Activated T-cell treated with anti-CD3 and anti-CD28 coated beads, Interleukin-2, amount 50 U/mL, for 48 hours (primary cell): ENCODE data around the gene RGS6.

Experiments used
- DNase-seq, 2 experiments: peaks; one replicate each; pipeline ENCODE4 v3.0.0-alpha.2; 2020

RGS6 gene

DNA sequence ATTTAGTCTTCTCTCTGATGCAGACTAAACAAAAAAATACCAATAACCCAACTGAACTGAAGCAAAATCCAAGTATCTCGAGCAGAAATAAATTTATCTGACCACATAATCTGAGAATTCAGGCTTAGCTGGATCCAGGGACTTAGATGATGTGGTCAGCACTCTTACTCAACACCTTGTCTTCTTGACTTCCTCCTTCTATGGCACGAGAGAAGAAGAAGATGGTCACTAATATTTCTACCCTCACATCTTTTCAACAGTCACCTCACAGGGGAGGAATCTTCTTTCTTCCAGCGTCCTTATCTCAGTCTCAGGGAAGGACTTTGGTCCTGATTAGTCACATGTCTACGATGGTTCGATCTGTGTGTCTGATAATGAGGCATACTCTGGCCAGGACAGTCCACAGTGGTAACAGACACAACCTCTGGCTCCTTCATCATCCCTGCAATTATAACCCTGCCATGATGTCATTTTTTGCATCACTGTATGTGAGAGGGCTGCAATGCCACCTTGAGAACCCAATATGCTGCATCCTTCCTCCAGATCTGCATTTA is 15.8 kb downstream of the RGS6 start:
- no peak for DNase-seq

GRCh38 chr14:71952381-71953363 is 20.4 kb downstream of the RGS6 start:
- no peak for DNase-seq

GRCh38 chr14:71956920-71957563 is 24.8 kb downstream of the RGS6 start:
- no peak for DNase-seq

- DNase-seq, result no peak
Observed at GRCh38 chr14:71959055-71959454, 26.8 kb downstream of the RGS6 start.

DNA sequence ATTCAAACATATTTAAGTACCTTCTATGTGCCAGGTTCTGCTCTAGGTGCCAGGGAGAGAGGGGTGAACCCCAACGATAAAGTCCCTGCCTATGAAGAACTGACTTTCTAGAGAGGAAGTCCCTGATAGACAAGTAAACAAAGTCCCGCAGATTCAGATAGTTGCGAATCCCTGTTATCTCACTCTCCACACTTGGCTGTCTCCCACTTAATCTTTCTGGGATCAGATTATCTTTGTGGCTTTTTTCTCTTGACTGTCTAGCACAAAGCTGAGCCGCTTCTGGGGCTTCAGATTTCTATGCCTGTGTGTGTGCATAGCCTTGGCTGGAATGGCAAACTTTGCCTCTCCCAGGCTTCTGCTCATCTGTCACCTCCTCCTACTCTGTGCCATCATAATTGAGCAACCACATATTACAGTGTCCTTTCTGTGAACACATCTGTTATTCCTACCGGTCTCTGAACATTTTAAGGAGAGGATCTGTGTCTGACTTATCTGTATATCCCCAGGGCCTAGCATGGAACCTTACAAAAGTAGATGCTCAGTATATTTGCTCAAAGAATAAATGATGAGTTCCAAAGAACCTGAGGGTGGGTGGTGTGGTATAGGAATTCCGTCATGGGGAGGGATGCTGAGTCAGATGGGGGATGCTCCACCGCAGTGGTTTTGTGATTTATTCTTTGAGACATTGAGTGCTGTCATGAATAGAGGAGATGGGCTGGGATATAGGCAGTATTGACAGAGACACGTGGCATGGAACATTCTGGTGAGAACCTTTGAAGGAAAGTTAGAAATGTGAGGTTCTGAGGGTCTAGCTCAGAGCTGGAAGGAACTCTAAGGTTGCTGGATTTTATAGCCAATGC is 28.5 kb downstream of the RGS6 start:
- DNase-seq, result no peak

- no peak for DNase-seq
Observed at GRCh38 chr14:71961972-71962371, 29.7 kb downstream of the RGS6 start.

- DNase-seq, result no peak
Observed at GRCh38 chr14:71964716-71965115, 32.5 kb downstream of the RGS6 start.

DNA sequence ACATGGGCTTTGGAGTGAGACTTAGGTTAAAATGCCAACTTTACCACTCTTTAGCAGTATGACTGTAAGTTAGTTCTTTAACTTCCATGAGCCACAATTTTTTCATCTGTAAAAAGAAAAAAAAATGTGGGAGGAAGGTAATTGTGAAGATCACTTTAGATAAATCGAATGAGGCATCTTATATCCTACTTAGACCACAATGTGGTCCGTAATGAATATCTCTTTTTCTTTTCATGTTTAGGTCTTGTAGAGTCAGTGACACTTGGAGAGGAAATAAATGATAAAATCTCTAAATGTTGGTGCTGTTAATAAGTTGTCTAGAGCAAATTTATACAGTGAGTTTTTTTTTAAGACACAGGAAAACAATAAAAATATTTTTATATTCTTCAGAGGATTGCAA is 34.3 kb downstream of the RGS6 start:
- DNase-seq, result no peak

- no peak for DNase-seq
Observed at GRCh38 chr14:71967704-71968103, 35.5 kb downstream of the RGS6 start.

DNA sequence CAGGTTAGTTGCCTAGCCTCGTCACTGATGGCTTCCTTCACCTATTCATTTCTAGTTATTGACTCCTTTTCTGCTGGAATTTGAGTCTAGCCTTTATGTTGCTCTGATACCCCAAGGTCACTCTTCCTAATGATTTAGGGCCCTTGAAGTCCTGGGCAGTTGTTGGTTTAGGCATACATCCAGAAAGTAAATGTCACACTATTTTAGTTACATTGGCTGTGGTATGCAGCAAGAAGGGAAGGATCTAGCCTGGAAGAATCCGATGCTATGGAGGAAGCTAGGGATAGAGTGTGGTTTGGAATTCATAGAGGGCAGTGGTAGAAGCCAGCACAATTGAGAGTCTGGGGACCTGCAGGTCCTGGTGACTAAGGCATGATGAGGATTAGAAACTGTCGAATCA is 38.0 kb downstream of the RGS6 start:
- DNase-seq, result no peak

- DNase-seq, result no peak
Observed at GRCh38 chr14:71985538-71986189, 53.4 kb downstream of the RGS6 start.

DNA sequence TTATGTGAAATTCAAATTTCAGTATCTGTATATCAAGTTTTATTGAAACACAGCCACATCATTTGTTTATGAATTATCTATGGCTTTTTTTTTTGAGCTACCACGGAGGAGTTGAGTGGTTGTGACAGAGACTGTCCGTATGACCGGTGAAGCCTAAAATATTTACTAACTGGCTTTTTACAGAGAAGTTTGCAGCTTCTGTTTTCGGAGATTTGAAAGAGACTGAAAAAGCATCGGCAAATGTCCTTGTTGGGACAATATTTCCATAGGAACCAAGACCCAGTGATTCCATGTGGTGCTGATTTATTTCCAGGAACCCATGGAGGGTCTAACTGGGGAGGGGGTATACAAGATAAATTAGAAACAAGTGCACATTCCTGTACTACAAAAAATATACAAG is 56.2 kb downstream of the RGS6 start:
- no peak for DNase-seq

DNA sequence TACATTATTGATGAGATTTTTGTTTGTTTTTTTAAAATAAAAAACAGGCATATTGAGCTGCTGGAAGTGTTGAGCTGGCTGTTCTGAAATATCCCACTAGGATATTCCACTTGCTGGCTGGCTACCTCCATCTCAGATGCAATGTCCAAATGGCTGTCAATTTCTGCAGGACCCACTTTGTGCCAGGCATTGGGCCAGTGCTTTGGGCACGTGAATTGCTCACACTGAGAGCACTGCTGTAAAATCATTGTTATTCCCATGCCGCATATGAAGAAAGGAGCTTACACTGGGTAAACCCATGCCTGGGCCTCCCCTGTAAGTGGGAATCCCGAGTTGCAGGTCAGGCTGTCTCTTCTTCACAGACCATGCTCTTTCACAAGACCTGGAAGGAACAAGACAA is 56.7 kb downstream of the RGS6 start:
- no peak for DNase-seq

- DNase-seq, result no peak
Observed at GRCh38 chr14:71994416-71994815, 62.2 kb downstream of the RGS6 start.

- DNase-seq, result no peak
Observed at GRCh38 chr14:71995741-71996140, 63.5 kb downstream of the RGS6 start.

DNA sequence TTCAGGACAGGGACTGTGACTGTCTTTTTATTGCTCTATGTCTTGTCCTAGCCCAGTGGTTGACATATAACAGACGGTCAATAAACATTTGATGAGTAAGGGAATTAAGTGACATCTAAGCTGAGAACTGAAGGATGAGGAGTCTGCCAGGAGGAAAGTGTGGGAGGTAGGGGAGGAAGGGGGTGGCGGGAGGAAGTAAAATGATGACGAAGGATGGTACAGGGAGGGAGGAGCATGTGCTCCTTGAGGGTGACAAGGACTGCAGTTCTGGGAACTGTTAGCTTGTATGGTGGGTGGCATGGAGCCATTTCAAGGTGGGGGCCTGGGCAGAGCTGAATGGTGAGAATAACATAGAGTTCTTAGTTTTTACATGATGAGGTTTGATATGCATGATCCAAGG is 64.4 kb downstream of the RGS6 start:
- no peak for DNase-seq

- no peak for DNase-seq
Observed at GRCh38 chr14:72000907-72001306, 68.7 kb downstream of the RGS6 start.

DNA sequence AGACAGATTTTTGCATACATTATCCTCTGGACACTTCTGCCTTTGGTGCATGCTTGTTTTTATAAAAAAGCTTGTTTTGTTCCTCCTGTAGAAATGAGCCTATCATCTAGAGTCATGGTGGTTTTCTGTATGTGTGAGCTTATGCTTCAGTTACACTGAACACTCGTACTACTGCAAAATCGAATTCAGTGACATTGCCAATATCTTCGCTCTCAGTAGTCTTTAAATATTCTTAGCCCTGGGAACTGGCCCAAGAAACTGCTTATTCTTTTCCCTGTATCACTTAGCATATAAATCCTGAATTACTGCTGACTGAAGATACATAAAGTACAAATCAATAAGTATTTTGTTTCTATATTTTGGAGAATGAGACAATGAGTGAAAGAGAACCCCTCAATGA is 70.5 kb downstream of the RGS6 start:
- no peak for DNase-seq

DNA sequence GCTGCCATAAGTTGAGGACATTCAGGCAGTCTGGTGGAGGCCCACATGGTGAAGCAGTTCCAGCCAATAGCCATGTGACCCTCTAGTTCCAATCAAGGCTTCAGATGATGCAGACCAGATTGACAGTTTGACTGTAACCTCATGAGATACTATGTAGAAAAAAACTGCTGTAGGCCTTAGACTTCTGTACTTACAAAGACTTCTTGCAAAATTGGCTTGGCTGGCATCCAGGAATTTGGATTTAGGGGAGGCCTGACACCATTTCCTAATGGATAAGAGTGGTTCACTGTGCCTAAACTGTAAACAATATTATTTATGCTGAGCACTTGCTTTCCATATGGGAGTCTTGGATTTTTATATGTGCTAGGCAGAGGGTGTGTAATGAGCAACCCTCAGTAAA is 76.4 kb downstream of the RGS6 start:
- no peak for DNase-seq

- no peak for DNase-seq
Observed at GRCh38 chr14:72010474-72010873, 78.2 kb downstream of the RGS6 start.

- DNase-seq, result no peak
Observed at GRCh38 chr14:72013721-72014345, 81.6 kb downstream of the RGS6 start.

DNA sequence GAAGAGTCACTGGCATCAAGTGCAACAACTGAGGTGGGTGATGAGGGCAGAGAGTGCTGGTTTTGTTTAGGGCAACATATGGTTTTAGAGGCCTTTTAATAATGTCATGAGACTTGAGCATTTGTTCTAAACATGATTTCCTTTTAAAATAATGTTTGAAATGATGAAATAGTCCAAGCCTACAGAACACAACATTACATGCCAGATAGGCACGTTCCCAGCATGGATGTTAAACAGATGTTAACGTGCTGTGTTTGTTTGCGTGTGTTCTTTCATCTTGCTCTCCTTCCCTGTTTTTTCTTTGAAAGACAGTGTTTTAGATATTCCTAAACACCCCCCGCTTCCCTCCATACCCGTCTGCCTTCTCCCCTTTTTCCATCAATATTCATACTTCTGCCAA is 82.3 kb downstream of the RGS6 start:
- DNase-seq, result no peak
